Endodermal cell (in vitro differentiated cells): ENCODE results near the gene CHERP. TPM values are rescaled to one million over a fixed set of nuclear protein-coding genes. Genes with fewer than 3 reads are reported as not detected.

ENCODE experiments used
- DNase-seq: peaks from one replicate; pipeline ENCODE4 v3.0.0-alpha.2; 2017
- H3K27ac ChIP-seq: 2 replicates; pipeline ENCODE4 v1.5.1; 2013; ENCODE audit warnings: mild to moderate bottlenecking, low read depth, low read length, moderate library complexity
- H3K27me3 ChIP-seq: 2 replicates; pipeline ENCODE4 v1.6.1; 2013; ENCODE audit warnings: mild to moderate bottlenecking, low read length, moderate library complexity; ENCODE audit not compliant: insufficient read depth, control insufficient read depth, poor library complexity, severe bottlenecking
- H3K36me3 ChIP-seq: 2 replicates; pipeline ENCODE4 v1.7.0; 2013; ENCODE audit warnings: mild to moderate bottlenecking, low read length, moderate library complexity; ENCODE audit not compliant: control insufficient read depth, insufficient read depth
- H3K4me1 ChIP-seq: one replicate; pipeline ENCODE4 v1.7.0; 2013; ENCODE audit warnings: low read length; ENCODE audit not compliant: control insufficient read depth, insufficient read depth
- H3K4me3 ChIP-seq: 2 replicates; pipeline ENCODE4 v1.5.1; 2013; ENCODE audit warnings: mild to moderate bottlenecking, low read length, moderate library complexity
- H3K9ac ChIP-seq: 2 replicates; pipeline ENCODE4 v1.6.1; 2013; ENCODE audit warnings: mild to moderate bottlenecking, low read length, moderate library complexity; ENCODE audit not compliant: poor library complexity, severe bottlenecking; ENCODE audit errors: extremely low read depth
- H3K9me3 ChIP-seq: 2 replicates; pipeline ENCODE4 v1.6.1; 2013; ENCODE audit warnings: mild to moderate bottlenecking, low read length, moderate library complexity; ENCODE audit not compliant: control insufficient read depth
- H3K27ac Mint-ChIP-seq: 2 replicates; pipeline ENCODE4 v1.8.0; 2020; ENCODE audit warnings: mixed read lengths
- H3K27me3 Mint-ChIP-seq: 2 replicates; pipeline ENCODE4 v1.8.0; 2021; ENCODE audit warnings: mild to moderate bottlenecking, mixed read lengths; ENCODE audit not compliant: insufficient read depth
- H3K36me3 Mint-ChIP-seq: 2 replicates; pipeline ENCODE4 v1.8.0; 2020; ENCODE audit warnings: low read depth, mixed read lengths
- H3K4me1 Mint-ChIP-seq: 2 replicates; pipeline ENCODE4 v1.8.0; 2020; ENCODE audit warnings: mixed read lengths
- H3K4me3 Mint-ChIP-seq: 2 replicates; pipeline ENCODE4 v1.8.0; 2020; ENCODE audit warnings: mild to moderate bottlenecking, moderate library complexity, mixed read lengths
- H3K9me3 Mint-ChIP-seq: 2 replicates; pipeline ENCODE4 v1.8.0; 2020; ENCODE audit warnings: mild to moderate bottlenecking, mixed read lengths
- CTCF ChIP-seq: fragments of 200-600 bp; sonication (generic); conservative IDR thresholded peaks from 2 replicates; pipeline ENCODE4 v1.5.0; 2021; ENCODE audit warnings: antibody characterized with exemption, mild to moderate bottlenecking
- WGBS, 2 experiments: methylation state at CpG; one replicate each; pipeline versions ENCODE4 v1.1.5 to v1.1.7; 2013; ENCODE audit warnings: missing lambda C conversion rate in 2 of 2, mixed read lengths in 1 of 2; ENCODE audit not compliant: insufficient coverage in 1 of 2, insufficient read length in 1 of 2; 5-methylcytosine and 5-hydroxymethylcytosine counted together
- total RNA-seq, 2 donors: library from RNA; stranded (reverse); fragmentation: NEBNext Ultra II Directional in 1 of 2; extraction: Animal tissue kit (Norgen Biotek cat#: 25700) in 1 of 2; gene quantifications; 2 replicates in 1 of 2; 3 replicates in 1 of 2; pipeline ENCODE4 v1.2.1, GENCODE V29; 2021

The CHERP gene
- total RNA-seq, 2 donors from 2014 or later: 69.5 to 71.5 TPM

- no peak overlapping the region for H3K4me3 ChIP-seq
- peak; percentile 63 for DNase-seq
- TF ChIP-seq CTCF: no peak
- no peak overlapping the region for H3K9ac ChIP-seq
- H3K4me1 Mint-ChIP-seq: peaks cover 50% of the 10 kb centered on the region
- H3K27ac ChIP-seq: peak overlapping the region; percentile 73
- H3K27me3 ChIP-seq: no peaks in the 10 kb centered on the region
- no peaks in the 10 kb centered on the region for H3K9me3 Mint-ChIP-seq
- H3K36me3 ChIP-seq: no peaks in the 10 kb centered on the region
- H3K27ac Mint-ChIP-seq: peak overlapping the region; percentile 52
- 74 to 76% methylated on average over 7 to 20 of the region's 20 CpGs for WGBS, 2 experiments
- peaks cover 27% of the 10 kb centered on the region for H3K4me1 ChIP-seq
- no peaks in the 10 kb centered on the region for H3K27me3 Mint-ChIP-seq
- no peak overlapping the region for H3K4me3 Mint-ChIP-seq
- H3K36me3 Mint-ChIP-seq: no peaks in the 10 kb centered on the region
- H3K9me3 ChIP-seq: no peaks in the 10 kb centered on the region
Observed at GRCh38 chr19:16586991-16587832, 45.0 kb upstream of the CHERP start.

GRCh38 chr19:16586477-16586871, 44.2 kb upstream of the CHERP start:
- no peak overlapping the region for H3K4me3 ChIP-seq
- H3K4me1 Mint-ChIP-seq: peaks cover 50% of the 10 kb centered on the region
- no peak overlapping the region for H3K9ac ChIP-seq
- peaks cover 27% of the 10 kb centered on the region for H3K4me1 ChIP-seq
- H3K9me3 Mint-ChIP-seq: no peaks in the 10 kb centered on the region
- H3K27ac ChIP-seq: peak overlapping the region; percentile 73
- H3K27ac Mint-ChIP-seq: peak overlapping the region; percentile 21
- TF ChIP-seq CTCF: no peak
- no peaks in the 10 kb centered on the region for H3K27me3 Mint-ChIP-seq
- 96% methylated on average over 4 to 9 of the region's 9 CpGs for WGBS, 2 experiments
- H3K9me3 ChIP-seq: no peaks in the 10 kb centered on the region
- H3K27me3 ChIP-seq: no peaks in the 10 kb centered on the region
- no peak for DNase-seq
- H3K4me3 Mint-ChIP-seq: no peak overlapping the region
- no peaks in the 10 kb centered on the region for H3K36me3 ChIP-seq
- no peaks in the 10 kb centered on the region for H3K36me3 Mint-ChIP-seq

GRCh38 chr19:16585808-16586476, 43.7 kb upstream of the CHERP start:
- Mint-ChIP-seq H3K9me3 (no peaks in the 10 kb centered on the region), H3K27me3 (no peaks in the 10 kb centered on the region), H3K4me3 (no peak overlapping the region), H3K36me3 (no peaks in the 10 kb centered on the region), H3K27ac (peak overlapping the region; percentile 87), H3K4me1 (peaks cover 50% of the 10 kb centered on the region)
- Histone ChIP-seq H3K36me3 (no peaks in the 10 kb centered on the region), H3K9me3 (no peaks in the 10 kb centered on the region), H3K9ac (no peak overlapping the region), H3K4me3 (no peak overlapping the region), H3K27ac (no peak overlapping the region), H3K27me3 (no peaks in the 10 kb centered on the region), H3K4me1 (peaks cover 27% of the 10 kb centered on the region)
- WGBS, 2 experiments: 96 to 97% methylated on average over 11 of the region's 11 CpGs
- TF ChIP-seq CTCF: no peak
- no peak for DNase-seq
